ENCODE results near the gene GSTM3.

- no peak for TF ChIP-seq CTCF (IDR thresholded peaks at IDR 0.05)
- no peak for TF ChIP-seq POLR2A (IDR thresholded peaks at IDR 0.05)
Observed at GRCh38 chr1:109725510-109725909, 15.3 kb downstream of the GSTM3 start.
